Activated CD4-positive, CD25-positive, alpha-beta regulatory T cell treated with anti-CD3 and anti-CD28 coated beads, Interleukin-2, amount 50 U/mL, for 24 hours (primary cell): ENCODE data around the gene C1orf116.

ENCODE experiments used
- ATAC-seq, 2 donors: fragments of 150-1000 bp; cut with Tn5 transposase; one replicate each; pipeline ENCODE4 v1.10.0; 2021; ENCODE audit warnings: mild to moderate bottlenecking in 1 of 2, moderate library complexity in 1 of 2

The C1orf116 gene

DNA sequence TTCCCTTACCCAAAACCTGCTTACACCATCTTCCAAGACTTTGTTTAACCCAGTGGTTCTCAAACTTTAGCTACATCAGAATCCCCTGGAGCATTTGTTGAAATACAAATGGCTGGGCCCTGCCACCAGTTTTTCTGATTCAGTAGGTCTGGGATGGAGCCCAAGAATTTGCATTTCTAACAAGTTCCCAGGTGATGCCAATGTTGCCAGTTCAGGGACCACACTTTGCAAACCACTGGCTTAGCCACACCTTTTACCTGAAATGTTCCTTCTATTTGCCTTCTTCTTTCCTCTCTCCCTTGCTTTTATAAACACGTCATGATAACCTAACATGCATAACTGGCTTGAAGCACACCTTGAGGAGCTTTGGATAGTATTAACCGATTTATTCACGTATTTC lies 46.2 kb downstream of the C1orf116 start:
- ATAC-seq: no peak

DNA sequence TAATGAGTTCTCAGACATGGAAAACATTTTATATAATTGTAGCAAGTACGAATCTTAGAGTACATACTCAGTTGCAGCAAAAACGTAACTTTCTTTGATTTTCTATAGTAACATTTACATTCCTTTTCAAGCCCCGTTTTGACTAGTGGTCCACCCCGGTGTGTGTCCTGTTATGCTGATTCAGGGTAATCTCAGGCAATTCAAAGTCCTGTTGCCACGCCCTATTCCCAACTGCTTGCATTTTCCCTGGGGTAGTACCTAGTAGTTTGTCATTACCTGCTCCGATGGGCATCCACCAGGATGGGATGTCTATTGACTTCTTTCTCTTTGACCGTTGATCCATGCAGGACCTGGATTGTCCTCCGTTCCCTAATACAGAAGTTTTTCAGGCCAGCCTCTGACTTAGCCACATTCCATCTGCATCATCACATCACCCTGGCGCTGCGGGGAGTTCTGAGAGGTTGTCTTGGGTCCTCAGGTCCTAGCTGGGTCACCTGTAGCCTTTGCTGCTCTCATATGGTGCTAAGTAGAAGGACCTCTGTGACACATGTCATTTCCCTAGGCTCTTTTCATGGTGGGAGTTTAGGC lies 47.3 kb downstream of the C1orf116 start:
- no peak for ATAC-seq

DNA sequence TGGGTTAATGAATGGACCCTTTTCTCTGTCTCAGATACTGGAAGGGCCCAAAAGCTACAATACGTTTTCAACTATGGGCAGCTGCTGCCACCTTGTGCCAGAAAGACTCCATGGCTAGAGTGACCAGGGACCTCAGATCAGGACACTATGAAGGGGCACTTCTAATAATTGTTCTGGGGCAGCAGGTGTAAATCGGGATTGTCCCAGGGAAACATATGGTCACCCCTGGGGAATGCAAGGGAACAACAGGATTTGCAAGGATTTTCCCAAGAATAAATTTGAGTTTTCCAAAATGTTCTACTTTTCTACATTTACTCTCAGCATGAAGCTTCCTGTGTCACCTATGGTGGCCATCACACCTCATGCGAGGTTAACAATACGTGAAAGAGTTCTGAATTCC lies 50.3 kb downstream of the C1orf116 start:
- ATAC-seq: peak in 1 of 2 donors; percentile 72

DNA sequence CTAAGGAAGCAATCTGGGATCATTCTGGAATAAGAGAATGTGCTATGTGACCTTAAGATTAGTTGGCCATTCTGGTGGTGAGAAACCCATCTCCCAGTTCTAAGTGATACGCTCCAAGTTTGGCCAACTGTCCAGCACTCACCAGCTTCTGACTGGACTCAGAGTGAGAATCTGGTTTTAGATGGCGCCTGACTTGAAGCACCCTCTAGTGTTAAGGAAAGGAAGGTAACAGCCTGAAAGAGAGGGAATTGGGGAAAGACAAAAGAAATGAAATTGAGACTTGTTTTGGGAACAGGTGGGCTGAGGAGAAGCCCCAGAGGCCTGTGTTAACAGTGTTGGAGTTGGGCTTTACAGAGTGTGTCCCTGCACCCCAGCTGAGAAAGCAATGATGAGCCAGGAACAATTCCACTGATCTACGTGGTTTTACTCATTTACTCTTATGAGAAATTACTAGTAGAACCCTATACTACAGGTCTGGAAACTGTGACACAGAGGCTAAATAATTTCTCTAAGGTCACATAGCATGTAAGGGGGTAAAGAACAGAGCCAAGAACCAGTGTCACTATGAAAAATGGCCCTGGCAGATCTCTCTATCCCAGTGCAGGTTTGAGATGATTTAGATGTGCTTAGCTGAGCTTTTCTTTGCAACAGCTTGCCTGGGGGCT lies 53.0 kb downstream of the C1orf116 start:
- no peak for ATAC-seq

DNA sequence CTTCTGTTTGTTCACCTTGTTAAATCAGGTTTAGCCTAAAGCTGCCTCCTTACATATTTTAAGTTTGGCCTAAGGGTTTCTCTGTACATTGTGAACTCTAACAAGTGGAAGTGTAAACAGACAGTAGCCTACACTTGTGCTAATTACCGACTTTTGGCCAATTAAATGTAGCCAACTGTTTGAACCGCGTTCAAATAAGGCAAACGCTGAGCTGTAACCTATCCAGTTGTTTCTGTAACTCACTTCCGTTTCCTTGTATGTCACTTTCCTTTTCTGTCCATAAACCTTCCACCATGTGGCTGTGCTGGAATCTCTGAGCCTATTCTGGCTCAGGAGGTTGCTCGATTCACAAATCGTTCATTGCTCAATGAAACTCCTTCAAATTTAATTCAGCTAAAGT lies 54.3 kb downstream of the C1orf116 start:
- ATAC-seq: no peak

DNA sequence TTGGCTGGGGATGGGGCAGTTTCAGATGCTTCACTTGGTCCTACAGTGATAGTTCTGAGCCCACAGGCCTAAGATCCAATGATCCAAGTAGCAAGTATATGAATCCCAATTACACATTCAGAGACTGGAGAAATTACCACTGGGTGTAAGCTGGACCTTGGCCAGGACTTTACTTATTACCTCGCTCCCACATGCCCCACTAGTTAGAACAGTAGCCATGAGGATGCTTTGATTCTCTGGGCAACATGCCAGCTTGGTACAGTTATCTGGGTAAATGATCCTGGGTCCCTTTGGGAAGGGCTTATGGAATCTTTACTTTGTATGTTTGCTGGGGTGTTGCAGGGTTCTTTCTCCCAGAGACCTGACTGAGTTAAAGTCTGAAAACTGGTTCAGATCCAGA lies 57.2 kb downstream of the C1orf116 start:
- no peak for ATAC-seq

DNA sequence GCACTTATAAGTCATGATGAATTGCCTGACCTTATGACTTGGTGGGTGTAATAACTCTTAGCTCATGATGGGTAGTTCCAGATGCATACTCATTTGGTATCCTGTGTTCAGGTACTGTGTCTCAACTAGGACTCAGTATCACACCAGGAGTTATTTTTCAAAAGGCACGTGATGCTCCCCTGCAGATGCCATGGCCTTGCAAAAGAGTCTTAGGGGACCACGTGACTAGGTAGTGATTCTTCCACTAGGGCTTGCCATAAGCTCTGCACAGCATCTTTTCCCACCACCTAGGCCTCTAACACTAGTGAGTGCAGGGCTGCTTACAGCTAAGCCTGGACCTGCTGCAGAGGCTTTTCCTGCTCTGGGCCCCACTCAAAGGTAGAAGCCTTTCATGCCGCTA lies 58.4 kb downstream of the C1orf116 start:
- no peak for ATAC-seq

DNA sequence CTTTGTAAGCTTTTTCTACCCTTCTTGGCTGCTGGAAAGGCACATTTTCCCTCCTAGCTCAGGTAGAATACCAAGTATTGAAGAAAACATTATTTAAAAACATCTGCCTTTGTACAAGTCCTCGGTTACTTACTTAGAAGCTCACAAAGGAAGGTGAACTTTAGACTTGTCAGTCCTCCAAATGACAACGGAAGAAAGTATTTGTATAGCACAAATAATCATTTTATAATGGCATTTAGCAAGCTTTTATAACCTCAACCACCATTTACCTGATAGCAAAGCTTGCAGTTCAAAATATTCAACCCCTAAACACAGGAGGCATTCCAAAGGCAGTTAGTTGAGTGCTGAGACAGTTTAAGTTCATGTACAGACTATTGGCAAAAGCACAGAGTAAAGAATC lies 59.8 kb downstream of the C1orf116 start:
- ATAC-seq: no peak

DNA sequence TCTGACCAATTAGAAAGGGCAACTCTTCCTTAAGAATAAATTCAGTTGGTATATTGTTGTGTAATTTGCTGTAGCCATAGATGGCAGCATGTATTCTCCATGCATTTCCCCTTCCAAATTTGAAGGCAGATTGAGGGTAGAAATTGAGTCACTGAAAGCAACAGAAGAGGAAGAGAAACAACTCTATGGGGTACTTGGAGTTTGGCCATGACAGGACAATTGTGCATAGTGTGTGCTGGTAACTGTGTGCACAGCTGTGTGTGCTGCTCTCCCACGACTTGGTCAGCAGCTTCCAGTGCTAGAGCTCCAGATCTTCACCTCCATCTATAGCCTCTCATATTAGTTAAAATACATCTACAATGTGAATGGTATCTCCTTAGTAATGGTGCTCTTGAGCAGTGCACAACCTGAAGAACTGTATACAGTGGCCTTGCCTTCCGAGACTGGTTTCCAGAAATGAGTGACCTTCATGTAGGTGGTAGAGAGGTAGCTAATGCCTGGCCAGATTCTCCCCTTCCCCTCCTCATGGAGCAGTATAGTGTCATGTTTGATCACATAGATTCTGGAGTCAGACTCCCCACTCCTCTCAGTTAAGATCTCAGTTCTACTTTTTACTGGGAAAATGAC lies 61.4 kb downstream of the C1orf116 start:
- no peak for ATAC-seq

DNA sequence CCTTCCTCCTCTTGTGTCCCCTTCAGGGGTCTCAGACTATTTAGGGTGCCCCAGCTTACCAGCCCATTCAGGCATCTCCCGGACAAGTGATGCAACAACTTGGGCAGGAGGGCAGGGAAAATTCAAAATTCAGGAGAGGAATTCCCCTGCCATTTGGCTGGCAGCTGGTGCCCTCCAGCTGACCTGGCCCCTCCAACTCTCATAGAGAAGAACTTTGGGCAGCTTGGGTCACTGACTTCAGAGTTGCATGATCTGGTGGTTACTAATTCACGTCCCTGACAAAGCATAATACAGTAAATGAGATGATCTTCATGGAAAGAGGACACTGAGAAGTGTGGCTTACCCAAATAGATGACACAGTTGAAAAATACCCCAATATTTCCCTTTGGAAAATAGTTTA lies 62.1 kb downstream of the C1orf116 start, which contains the start of gene FCAMR:
TSS of gene FCAMR (minus strand) at position 15 of the 400 bp plus-strand sequence. CDS start 335 bp downstream, outside the sequence.
- ATAC-seq: no peak

DNA sequence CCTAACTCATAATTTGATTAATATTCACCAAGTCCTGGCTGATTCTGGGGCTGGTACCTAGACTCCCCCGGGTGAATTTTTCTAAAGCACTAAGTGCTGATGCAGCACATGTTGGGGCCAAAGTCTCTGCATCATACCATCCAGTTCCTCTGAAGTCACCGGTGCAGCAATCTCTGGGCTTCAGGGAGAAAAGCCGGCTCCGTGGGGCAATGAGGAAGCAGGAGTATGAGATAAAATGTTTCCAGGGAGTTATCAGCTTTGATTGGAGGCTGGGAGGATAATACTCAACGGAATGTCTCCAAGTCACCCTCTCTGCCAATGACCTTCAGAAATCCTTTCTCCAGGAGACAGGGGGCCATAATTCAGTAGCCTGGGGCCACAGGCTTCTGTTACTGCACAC lies 63.5 kb downstream of the C1orf116 start:
- ATAC-seq: no peak
